GM18519 (cell line): ENCODE data around the gene PTP4A1.
"Not testable (repeated sequence)": the region's sequence is repeated elsewhere in the genome, so short reads cannot be mapped to it uniquely, and the experiment has no call there.

Source experiments
- ATAC-seq: cut with Tn5 transposase; IDR thresholded peaks from one replicate; pipeline ENCODE4 v1.9.1; 2021; ENCODE audit warnings: mild to moderate bottlenecking, moderate library complexity; ENCODE audit not compliant: unreplicated experiment, low FRiP score

Gene PTP4A1

GRCh38 chr6:63572044-63572746, at the start of gene PTP4A1, which contains the start of gene LOC128125822:
PTP4A1 (plus strand) TSS chr6:63572480; CDS start chr6:63576881, 4,401 bp downstream.
LOC128125822 (plus strand) TSS chr6:63572480.
- ATAC-seq = peak; percentile 94

DNA sequence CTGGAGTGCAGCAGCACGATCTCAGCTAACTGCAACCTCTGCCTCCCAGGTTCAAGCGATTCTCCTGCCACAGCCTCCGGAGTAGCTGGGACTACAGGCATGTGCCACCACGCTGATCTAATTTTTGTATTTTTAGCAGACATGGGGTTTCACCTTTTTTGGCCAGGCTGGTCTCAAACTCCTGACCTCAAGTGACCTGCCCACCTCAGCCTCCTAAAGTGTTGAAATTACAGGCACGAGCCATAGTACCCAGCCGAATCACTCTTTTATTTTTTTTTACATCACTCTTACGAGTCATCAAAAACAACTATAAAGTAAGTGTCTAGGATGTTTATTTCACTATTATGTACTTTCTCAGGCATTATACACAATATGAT, 49.4 kb upstream of the PTP4A1 start:
- ATAC-seq = not testable (repeated sequence)

GRCh38 chr6:63523630-63524029, 48.6 kb upstream of the PTP4A1 start:
- no peak for ATAC-seq

DNA sequence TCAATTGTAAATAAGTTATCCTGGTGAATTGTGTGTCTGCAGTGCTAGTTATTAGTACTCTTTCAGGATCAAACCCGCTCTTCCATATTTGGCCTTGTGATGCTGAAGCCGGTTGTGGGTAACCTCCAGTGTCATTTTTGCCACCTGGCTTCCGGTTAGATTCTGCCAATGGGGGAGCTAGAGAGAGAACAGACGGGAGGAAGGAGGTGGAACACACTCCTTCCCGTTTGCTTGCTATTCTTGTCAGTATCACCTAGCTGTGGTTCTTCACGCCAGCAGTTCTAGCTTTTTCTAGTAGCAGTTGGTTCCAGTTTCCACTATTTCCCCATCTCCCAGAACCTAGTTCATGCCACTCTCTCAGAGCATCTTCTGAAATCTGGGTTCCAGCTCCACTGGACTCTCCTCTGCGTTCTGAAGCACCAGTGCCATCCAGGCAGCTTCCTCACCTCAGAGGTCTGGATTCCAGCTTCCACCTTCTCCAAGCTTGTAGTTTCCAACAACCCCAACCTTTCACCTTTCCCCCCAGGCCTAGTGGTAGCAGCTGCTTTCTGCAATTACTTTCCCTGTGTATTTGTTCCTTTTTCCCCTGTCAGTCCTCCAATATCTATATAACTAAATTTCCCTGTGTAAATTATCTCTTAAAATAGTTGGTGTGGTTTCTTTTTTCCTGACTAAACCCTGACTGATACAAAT, 46.9 kb upstream of the PTP4A1 start:
- ATAC-seq = no peak

DNA sequence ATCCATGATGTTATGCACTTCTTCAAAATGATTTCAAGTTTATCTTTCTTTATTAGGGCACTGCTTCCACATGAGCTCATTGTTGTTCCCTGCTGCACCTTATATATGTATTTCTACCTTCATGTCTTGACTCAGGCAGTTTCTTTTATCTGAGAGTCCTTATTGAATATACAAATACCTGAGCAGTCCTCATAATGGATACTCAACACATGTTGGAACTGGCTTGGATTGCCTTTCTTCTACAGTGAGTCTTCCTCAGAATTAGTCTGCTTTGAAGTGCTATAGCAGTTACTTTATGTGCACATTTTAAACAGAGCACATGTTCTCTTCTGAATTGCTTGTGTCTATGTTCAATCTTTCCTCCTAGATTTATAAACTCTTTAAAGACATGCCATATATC, 45.3 kb upstream of the PTP4A1 start:
- no peak for ATAC-seq

- no peak for ATAC-seq
These were observed 44.4 kb upstream of the PTP4A1 start for GRCh38 chr6:63527658-63528514.

DNA sequence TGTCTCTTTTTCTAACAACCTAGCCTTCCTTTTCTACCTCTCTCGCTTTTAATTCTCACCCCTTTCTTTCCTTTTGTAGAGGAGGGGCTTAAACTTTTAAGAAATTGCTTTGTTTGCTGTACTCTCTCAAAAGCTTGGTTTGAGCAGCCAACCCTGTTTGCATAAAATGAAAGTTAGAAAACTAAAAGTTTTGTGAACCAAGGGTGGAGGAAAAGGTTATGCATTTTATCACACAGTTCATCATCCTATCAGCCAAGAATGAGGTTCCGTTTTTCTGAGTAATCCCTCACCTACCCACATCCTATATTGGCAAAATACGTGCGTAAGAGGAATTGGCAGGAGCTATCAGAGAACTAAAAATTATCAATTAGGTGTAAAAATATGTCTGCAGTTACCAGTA, 42.8 kb upstream of the PTP4A1 start:
- ATAC-seq = peak; percentile 36

GRCh38 chr6:63530182-63530581, 42.1 kb upstream of the PTP4A1 start:
- no peak for ATAC-seq

DNA sequence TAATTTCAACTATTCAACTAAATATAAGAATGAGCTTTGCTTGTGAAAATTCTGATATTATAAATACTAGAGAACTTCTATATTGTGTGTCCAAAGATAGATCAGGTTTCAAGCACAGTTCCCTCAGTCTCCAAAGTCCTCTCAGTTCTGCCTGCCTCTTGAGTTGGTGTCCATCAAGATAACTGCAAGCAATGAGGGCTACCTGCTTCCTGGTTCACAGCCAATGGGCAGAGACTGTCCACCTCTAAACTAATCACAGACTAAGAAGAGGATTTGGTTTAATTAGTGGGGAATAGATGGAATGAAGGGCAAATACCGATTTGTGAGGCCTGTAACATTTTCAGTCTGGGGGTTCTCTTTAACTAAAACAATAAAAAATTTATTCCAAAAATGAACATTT, 41.3 kb upstream of the PTP4A1 start:
- ATAC-seq = no peak

DNA sequence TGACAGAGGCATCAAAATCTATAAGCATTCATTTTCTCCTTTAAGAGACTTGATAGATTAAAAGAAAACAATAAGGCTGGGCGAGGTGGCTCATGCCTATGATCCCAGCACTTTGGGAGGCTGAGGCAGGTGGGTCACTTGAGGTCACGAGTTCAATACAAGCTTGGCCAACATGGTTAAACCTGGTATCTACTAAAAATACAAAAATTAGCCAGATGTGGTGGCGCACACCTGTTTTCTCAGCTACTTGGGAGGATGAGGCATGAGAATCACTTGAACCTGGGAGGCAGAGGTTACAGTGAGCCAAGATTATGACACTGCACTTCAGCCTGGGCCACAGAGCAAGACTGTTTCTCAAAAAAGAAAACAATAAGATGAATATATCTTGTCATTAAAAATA, 39.3 kb upstream of the PTP4A1 start:
- no peak for ATAC-seq

GRCh38 chr6:63533952-63534351, 38.3 kb upstream of the PTP4A1 start:
- ATAC-seq = no peak

- no peak for ATAC-seq
These were observed 34.9 kb upstream of the PTP4A1 start for GRCh38 chr6:63537201-63537958.

DNA sequence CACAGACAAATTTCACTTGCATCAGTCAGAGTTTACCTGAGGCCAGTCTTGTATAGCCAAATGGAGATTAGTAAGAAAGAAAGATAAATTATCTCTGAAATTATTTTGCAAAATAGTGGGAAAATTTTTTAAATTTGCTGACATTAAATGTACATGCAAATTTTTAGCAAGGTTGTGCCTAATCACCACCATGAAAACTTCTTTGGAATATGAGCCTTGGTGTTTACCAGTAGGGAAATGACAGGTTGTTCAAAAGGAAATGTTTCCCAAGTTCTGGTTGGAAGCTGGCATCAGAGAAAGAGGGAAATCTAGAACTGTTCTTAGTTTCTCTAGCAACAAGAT, 34.4 kb upstream of the PTP4A1 start:
- no peak for ATAC-seq

GRCh38 chr6:63538550-63538949, 33.7 kb upstream of the PTP4A1 start:
- no peak for ATAC-seq

- ATAC-seq = no peak
These were observed 29.3 kb upstream of the PTP4A1 start for GRCh38 chr6:63543001-63543400.

DNA sequence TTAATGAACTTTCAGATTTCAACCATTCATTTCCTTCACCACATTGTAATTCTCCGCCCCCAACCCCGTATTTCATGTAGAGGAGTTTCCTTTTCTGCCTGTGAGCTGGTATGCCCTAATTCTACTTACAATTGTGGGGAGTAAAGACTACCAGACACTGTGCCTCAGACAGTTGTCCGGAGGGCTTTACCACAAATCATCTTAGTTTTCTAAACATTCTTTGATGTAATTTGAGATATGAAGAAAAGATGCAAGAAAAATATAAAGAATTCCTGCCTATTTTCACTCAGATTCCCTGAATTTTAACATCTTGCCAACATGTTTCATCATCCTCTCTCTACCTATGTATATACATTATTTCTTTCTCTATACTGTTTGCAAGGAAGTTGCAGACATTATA, 28.3 kb upstream of the PTP4A1 start:
- ATAC-seq = no peak

GRCh38 chr6:63546236-63546635, 26.0 kb upstream of the PTP4A1 start:
- no peak for ATAC-seq

DNA sequence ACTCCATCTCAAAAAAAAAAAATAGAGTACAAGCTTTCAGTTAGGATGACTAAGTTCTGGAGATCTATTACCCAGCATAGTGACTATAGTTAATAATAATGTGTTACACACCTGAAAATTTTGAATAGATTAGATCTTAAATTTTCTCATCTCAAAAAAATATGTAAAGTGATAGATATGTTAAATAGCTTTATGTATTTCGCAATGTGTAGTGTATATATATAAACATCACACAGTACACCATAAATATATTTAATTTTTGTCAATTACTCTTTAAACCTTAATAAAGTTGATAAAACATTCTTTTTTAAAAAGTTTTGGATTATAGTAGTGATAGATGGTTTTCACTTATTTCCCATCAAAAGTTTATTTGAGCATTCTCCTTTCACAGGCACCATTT, 25.6 kb upstream of the PTP4A1 start:
- ATAC-seq = no peak

DNA sequence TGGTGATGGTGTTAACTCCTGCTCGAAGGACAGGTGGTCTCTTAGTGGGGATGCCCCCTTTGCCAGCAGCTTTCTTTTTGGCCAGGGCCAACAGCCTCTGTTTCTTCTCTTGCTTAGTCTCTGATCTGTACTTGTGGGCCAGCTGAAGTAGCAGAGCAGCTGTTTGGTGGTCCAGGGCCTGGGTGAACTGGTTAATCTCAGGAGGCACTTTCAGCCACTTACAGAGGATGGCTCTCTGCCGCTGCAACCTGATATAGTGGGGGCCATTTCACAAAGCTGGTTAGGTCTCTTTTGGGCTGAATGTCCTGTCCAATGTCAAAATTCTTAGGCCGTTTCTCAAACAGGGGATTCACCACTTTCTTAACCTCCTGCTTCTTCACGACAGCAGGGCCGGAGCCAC, 23.2 kb upstream of the PTP4A1 start:
- ATAC-seq = no peak

DNA sequence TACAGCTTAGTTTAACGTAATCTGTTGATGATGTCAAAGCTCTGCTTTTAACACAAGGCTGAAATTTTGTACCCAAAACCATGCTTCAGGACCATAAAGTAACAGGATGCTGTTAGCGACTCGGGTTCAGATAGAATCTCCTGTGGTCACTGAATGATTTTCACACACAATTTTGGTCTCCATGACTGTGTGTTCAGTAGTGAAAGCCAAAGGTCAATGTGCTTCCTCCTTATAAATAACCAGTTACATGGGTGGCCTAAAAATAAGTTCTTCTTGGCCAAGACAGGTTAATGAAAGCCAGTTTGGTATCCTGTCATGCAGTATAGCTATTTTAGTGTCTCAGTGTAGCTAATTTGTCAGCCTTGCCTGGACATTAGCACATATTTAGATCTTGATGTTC, 19.1 kb upstream of the PTP4A1 start:
- ATAC-seq = peak; percentile 98

DNA sequence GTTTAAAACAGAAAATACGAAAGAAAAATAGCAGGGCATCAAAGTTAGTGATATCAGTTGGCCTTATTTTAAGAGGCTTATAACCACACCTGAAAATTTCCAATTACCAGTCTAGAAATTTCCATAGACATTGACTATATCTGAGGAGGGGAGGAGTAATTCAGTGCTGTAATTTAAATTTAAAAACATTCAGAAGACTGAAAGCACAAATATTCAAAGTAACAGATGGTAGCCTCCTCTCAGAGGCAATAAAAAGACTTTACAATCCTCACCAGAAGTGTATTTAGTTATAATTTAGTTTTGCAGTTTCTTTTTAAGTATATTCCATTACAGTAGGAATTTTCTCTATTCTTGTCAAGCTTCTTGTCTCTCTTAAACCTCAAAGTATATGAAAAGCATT, 18.4 kb upstream of the PTP4A1 start:
- no peak for ATAC-seq
